Stimulated activated CD4-positive, alpha-beta T cell treated with anti-CD3 and anti-CD28 coated beads, Interleukin-4, amount 100 ng/mL, for 4 hours (primary cell): ENCODE data around the gene FBXO30.
A peak's percentile ranks its signal among the peaks of the same experiment; 100 is the strongest.

Experiments
- DNase-seq, 2 experiments: peaks; one replicate each; pipeline ENCODE4 v3.0.0-alpha.2; 2020

The FBXO30 gene

GRCh38 chr6:145818796-145819195 is 4.2 kb upstream of the FBXO30 start:
- DNase-seq: no peak

GRCh38 chr6:145816392-145816791 is 1.8 kb upstream of the FBXO30 start:
- DNase-seq: no peak

GRCh38 chr6:145815309-145816274 is 997 bp upstream of the FBXO30 start:
- DNase-seq: no peak

- peak in 1 of 2 experiments; percentile 24 for DNase-seq
These were observed 527 bp downstream of the FBXO30 start for GRCh38 chr6:145814035-145814500.

GRCh38 chr6:145813285-145814034 is 1.1 kb downstream of the FBXO30 start:
- DNase-seq: no peak

- no peak for DNase-seq
These were observed 2.9 kb downstream of the FBXO30 start for GRCh38 chr6:145811741-145812140.

- DNase-seq: no peak
These were observed 4.8 kb downstream of the FBXO30 start for GRCh38 chr6:145809785-145810184.

GRCh38 chr6:145809211-145809610 is 5.4 kb downstream of the FBXO30 start:
- no peak for DNase-seq

- no peak for DNase-seq
These were observed 6.4 kb downstream of the FBXO30 start for GRCh38 chr6:145808239-145808638.

- DNase-seq: no peak
These were observed 12.5 kb downstream of the FBXO30 start for GRCh38 chr6:145802141-145802540.

GRCh38 chr6:145801021-145801420 is 13.6 kb downstream of the FBXO30 start:
- DNase-seq: no peak

GRCh38 chr6:145798530-145798929 is 16.1 kb downstream of the FBXO30 start:
- no peak for DNase-seq

GRCh38 chr6:145789443-145789842 is 25.2 kb downstream of the FBXO30 start:
- no peak for DNase-seq

GRCh38 chr6:145787688-145788087 is 26.9 kb downstream of the FBXO30 start:
- no peak for DNase-seq

- DNase-seq: no peak
These were observed 29.9 kb downstream of the FBXO30 start for GRCh38 chr6:145784683-145785082.

GRCh38 chr6:145783796-145784195 is 30.8 kb downstream of the FBXO30 start:
- DNase-seq: no peak

- no peak for DNase-seq
These were observed 41.7 kb downstream of the FBXO30 start for GRCh38 chr6:145772846-145773245.

- no peak for DNase-seq
These were observed 49.1 kb downstream of the FBXO30 start for GRCh38 chr6:145765449-145765848.

GRCh38 chr6:145763742-145764141 is 50.9 kb downstream of the FBXO30 start:
- no peak for DNase-seq

- no peak for DNase-seq
These were observed 53.0 kb downstream of the FBXO30 start for GRCh38 chr6:145761584-145761983.

GRCh38 chr6:145758113-145758512 is 56.5 kb downstream of the FBXO30 start:
- no peak for DNase-seq

GRCh38 chr6:145756170-145756662 is 58.4 kb downstream of the FBXO30 start:
- no peak for DNase-seq

- DNase-seq: no peak
These were observed 58.9 kb downstream of the FBXO30 start for GRCh38 chr6:145755682-145756081.

GRCh38 chr6:145752638-145753037 is 62.0 kb downstream of the FBXO30 start:
- no peak for DNase-seq
